GM12878 (cell line): ENCODE results near the gene CD69. TPM values are rescaled to one million over a fixed set of nuclear protein-coding genes. Genes with fewer than 3 reads are reported as not detected.

ENCODE experiments used
- ATAC-seq: fragments of 200-7000 bp; cut with Tn5 transposase; 3 replicates; pipeline ENCODE4 v1.9.1; 2020; ENCODE audit warnings: mild to moderate bottlenecking, moderate library complexity
- BruUV-seq: library from RNA; stranded (reverse); fragments of 400-500 nt; replicated peaks from 2 replicates; lab custom pipeline; 2021; lab: Mats Ljungman, UMichigan
- CTCF ChIA-PET: fragments of 300-600 bp; sonication (Branson Sonifier 250); formaldehyde crosslinking; extraction: SDS; loops from one replicate; lab custom pipeline; 2021; ENCODE audit warnings: inconsistent platforms; lab: Yijun Ruan, JAX
- POLR2A ChIA-PET: fragments of 350-600 bp; formaldehyde crosslinking; extraction: SDS; loops from one replicate; lab custom pipeline; 2021; ENCODE audit warnings: inconsistent platforms; lab: Charles Lee
- RAD21 ChIA-PET: fragments of 300-600 bp; sonication (Branson Sonifier 250); formaldehyde crosslinking; loops from one replicate; lab custom pipeline; 2023; ENCODE audit warnings: antibody characterized with exemption; ENCODE audit not compliant: unreplicated experiment; lab: Charles Lee
- SMC1A ChIA-PET: fragments of 300-600 bp; sonication (Branson Sonifier 250); formaldehyde crosslinking; loops from one replicate; lab custom pipeline; 2023; ENCODE audit not compliant: unreplicated experiment, uncharacterized antibody; lab: Charles Lee
- DNase-seq: peaks from one replicate; pipeline ENCODE4 v3.0.0-alpha.2; 2011; ENCODE audit warnings: low read depth, low spot score
- FAIRE-seq: peaks from 3 replicates; lab custom pipeline; 2011; peaks lifted over from hg19 to GRCh38; lab: Jason Lieb, UNC
- H2AFZ ChIP-seq: 2 replicates; pipeline ENCODE4 v1.6.0; 2011; ENCODE audit warnings: low read depth, low read length, control low read depth; ENCODE audit not compliant: control insufficient read depth
- H3K27ac ChIP-seq: 2 replicates; pipeline ENCODE4 v1.5.1; 2011; ENCODE audit warnings: control low read depth; ENCODE audit not compliant: control insufficient read depth, insufficient read depth
- H3K27me3 ChIP-seq, 2 experiments: replicated peaks in 1 of 2; 2 replicates each; pipeline versions ENCODE4 v1.6.0 to v1.6.1; 2011; ENCODE audit warnings: low read length in 1 of 2; ENCODE audit not compliant: control insufficient read depth in 2 of 2, insufficient read depth in 2 of 2
- H3K36me3 ChIP-seq, 2 experiments: 2 replicates each; pipeline ENCODE4 v1.5.1; 2011; ENCODE audit warnings: low read length in 1 of 2; ENCODE audit not compliant: control insufficient read depth in 2 of 2, insufficient read depth in 2 of 2
- H3K4me1 ChIP-seq: 2 replicates; pipeline ENCODE4 v1.6.1; 2011; ENCODE audit warnings: mild to moderate bottlenecking, low read length, moderate library complexity, mixed read lengths; ENCODE audit not compliant: control insufficient read depth, insufficient read depth
- H3K4me2 ChIP-seq: 2 replicates; pipeline ENCODE4 v1.6.0; 2011; ENCODE audit warnings: control low read depth; ENCODE audit not compliant: control insufficient read depth, insufficient read depth
- H3K4me3 ChIP-seq: fragments of 200-600 bp; sonication (generic); 2 replicates; pipeline ENCODE4 v1.5.1; 2016
- H3K79me2 ChIP-seq: 2 replicates; pipeline ENCODE4 v1.6.0; 2011; ENCODE audit warnings: low read length; ENCODE audit not compliant: control insufficient read depth, insufficient read depth
- H3K9ac ChIP-seq: 2 replicates; pipeline ENCODE4 v1.8.0; 2011; ENCODE audit warnings: low read length, control low read depth, mixed read lengths; ENCODE audit not compliant: control insufficient read depth, insufficient read depth
- H3K9me3 ChIP-seq: replicated peaks from 3 replicates; pipeline ENCODE4 v1.5.1; 2011; ENCODE audit warnings: mild to moderate bottlenecking, low read length; ENCODE audit not compliant: control insufficient read depth, insufficient read depth
- H4K20me1 ChIP-seq: 2 replicates; pipeline ENCODE4 v1.6.0; 2011; ENCODE audit not compliant: control insufficient read depth, insufficient read depth
- CEBPZ ChIP-seq: fragments of 150-350 bp; IDR thresholded peaks from 2 replicates; pipeline ENCODE4 v1.6.1; 2016; ENCODE audit warnings: low read depth, low read length
- E2F8 ChIP-seq: fragments of 450-650 bp; IDR thresholded peaks from 2 replicates; pipeline ENCODE4 v1.6.1; 2018; ENCODE audit warnings: mild to moderate bottlenecking, low read depth, moderate library complexity; ENCODE audit not compliant: partially characterized antibody
- MTA2 ChIP-seq: fragments of 450-650 bp; IDR thresholded peaks from 2 replicates; pipeline ENCODE4 v1.6.1; 2016; ENCODE audit warnings: low read depth, mild to moderate bottlenecking, moderate library complexity
- MXI1 ChIP-seq: fragments of 150-350 bp; IDR thresholded peaks from 2 replicates; pipeline ENCODE4 v1.6.1; 2011; ENCODE audit warnings: low read depth, mild to moderate bottlenecking, inconsistent platforms, low read length, improper control_type of control experiment
- MYB ChIP-seq: fragments of 150-350 bp; IDR thresholded peaks from 2 replicates; pipeline ENCODE4 v1.6.1; 2014; ENCODE audit warnings: mild to moderate bottlenecking, low read depth, low read length, borderline replicate concordance
- NR2F1 ChIP-seq: fragments of 450-650 bp; conservative IDR thresholded peaks from 2 replicates; pipeline ENCODE4 v1.6.1; 2017; ENCODE audit warnings: mild to moderate bottlenecking
- POU2F2 ChIP-seq: IDR thresholded peaks from 3 replicates; pipeline ENCODE4 v1.6.1; 2011; ENCODE audit warnings: low read depth, mild to moderate bottlenecking, low read length, borderline replicate concordance
- SIN3A ChIP-seq: IDR thresholded peaks from 2 replicates; pipeline ENCODE4 v1.6.1; 2012; ENCODE audit warnings: low read depth, low read length, improper control_type of control experiment
- WGBS: methylation state at CpG from one replicate; pipeline ENCODE4 v1.1.6; 2016; ENCODE audit warnings: low lambda C conversion rate; ENCODE audit not compliant: insufficient replicate concordance, insufficient coverage; ENCODE audit errors: missing lambda C conversion rate; 5-methylcytosine and 5-hydroxymethylcytosine counted together
- in situ Hi-C: fragments of 300-500 bp; cut with MboI; formaldehyde crosslinking; loops from 9 replicates; pipeline ENCODE4 v1.14.3; 2018; ENCODE audit warnings: mixed read lengths
- intact Hi-C: fragments of 100-400 bp; cut with micrococcal nuclease; formaldehyde crosslinking; loops from one replicate; pipeline ENCODE4 v1.14.2; 2022; ENCODE audit not compliant: unreplicated experiment
- polyA plus RNA-seq, 11 experiments: library from polyadenylated mRNA; depleted of rRNA in 4 of 11; unstranded in 6 of 11; stranded (reverse) in 5 of 11; fragments of >200 nt; fragmentation: Nextera tagmentation in 4 of 11; fragmentation: Illumina TruSeq in 1 of 11; extraction: Ambion mirVana in 4 of 11; extraction: Trizol in 1 of 11; gene quantifications; 1 replicate in 1 of 11; 2 replicates in 10 of 11; pipeline versions ENCODE4 v1.2.1 to v1.2.3, GENCODE V29; 2011 to 2016; ENCODE audit warnings: inconsistent platforms in 2 of 11, missing spikeins in 2 of 11, low read depth in 1 of 11
- total RNA-seq, 4 experiments: library from RNA; depleted of rRNA in 3 of 4; stranded (reverse); fragments of >200 nt in 3 of 4; fragmentation: Illumina TruSeq in 1 of 4; extraction: Trizol in 1 of 4; gene quantifications; 2 replicates each; pipeline versions ENCODE4 v1.2.1 to v1.2.3, GENCODE V29; 2013 to 2021

Gene CD69
- total and polyA plus RNA-seq, 10 of the 15 experiments (the other 5 are each of a cell fraction or from before 2014, with no cell fraction given) = 7.3 to 156 (median 15.0) TPM

GRCh38 chr12:9763025-9763424 lies 2.3 kb upstream of the CD69 start (continued):
- TF ChIP-seq CEBPZ = no peak
- no peak for TF ChIP-seq NR2F1
- TF ChIP-seq SIN3A = no peak
- no peak for TF ChIP-seq MTA2

- Histone ChIP-seq H3K4me1 (peaks cover 18% of the 10 kb centered on the region), H3K27me3 (no peaks in the 10 kb centered on the region), H3K9ac (no peak overlapping the region), H2AFZ (no peak overlapping the region), H3K4me2 (no peak overlapping the region), H3K4me3 (no peak overlapping the region), H3K36me3 (no peaks in the 10 kb centered on the region), H3K27ac (no peak overlapping the region), H3K79me2 (peaks cover 31% of the 10 kb centered on the region), H4K20me1 (no peaks in the 10 kb centered on the region), H3K9me3 (no peaks in the 10 kb centered on the region; the same call in 1 of the 3 replicates)
- 98% methylated on average over 5 of the region's 5 CpGs for WGBS
- CTCF ChIA-PET = interaction anchor here (0.8 to 19.3 kb wide), 3 partner anchors 9 to 37 kb away, joined by 3 to 835 read pairs (median 102); no protein-coding TSS in a partner anchor
- no peak for FAIRE-seq
- SMC1A ChIA-PET = interaction anchor here (1.7 to 22.8 kb wide), 4 partner anchors 8 to 36 kb away, joined by 5 to 814 read pairs (median 48); no protein-coding TSS in a partner anchor
- no peak for TF ChIP-seq MYB
- TF ChIP-seq MXI1 = no peak
- no peak for TF ChIP-seq E2F8
- TF ChIP-seq POU2F2 = no peak
- POLR2A ChIA-PET = interaction anchor here (0.7 to 0.8 kb wide), 2 partner anchors 9 to 11 kb away, joined by 3 read pairs; no protein-coding TSS in a partner anchor
- BruUV-seq = no TSS peak
- intact Hi-C loops = no loop called here
- no peak for DNase-seq
- RAD21 ChIA-PET = interaction anchor here (4.6 to 17.5 kb wide), 2 partner anchors 12 to 35 kb away, joined by 58 to 577 read pairs; no protein-coding TSS in a partner anchor
- in situ Hi-C loops = no loop called here
- no peak for ATAC-seq
Measured at GRCh38 chr12:9762369-9762768, 1.7 kb upstream of the CD69 start.
